ENCODE data around the gene SLMAP.

- TF ChIP-seq CTCF (optimal IDR thresholded peaks at IDR 0.05 in 1 of 3, IDR thresholded peaks at IDR 0.05 in 1 of 3, conservative IDR thresholded peaks at IDR 0.05 in 1 of 3; ENCODE audit: extremely low read depth in 1 of 3, insufficient read depth in 2 of 3, low read length in 3 of 3) (no peak), EZH2 (IDR thresholded peaks at IDR 0.05; ENCODE audit: low read length) (no peak)
These were observed 41.8 kb downstream of the SLMAP start for GRCh38 chr3:57797701-57798487.
